GM23338 (cell line): Measurements from ENCODE around the gene PID1. TPM values are rescaled to one million over a fixed set of nuclear protein-coding genes. Genes with fewer than 3 reads are reported as not detected.

ENCODE experiments used
- ATAC-seq: fragments of 200-7000 bp; cut with Tn5 transposase; 3 replicates; pipeline ENCODE4 v1.9.1; 2020
- DNase-seq: peaks from one replicate; pipeline ENCODE4 v3.0.0-alpha.2; 2015; ENCODE audit warnings: low spot score
- H2AFZ ChIP-seq: fragments of 200-600 bp; sonication (generic); 2 replicates; pipeline ENCODE4 v1.8.0; 2016; ENCODE audit warnings: antibody characterized with exemption, mild to moderate bottlenecking, moderate library complexity
- H3F3A ChIP-seq: fragments of 200-600 bp; sonication (generic); replicated peaks from 2 replicates; pipeline ENCODE4 v1.8.0; 2017; ENCODE audit warnings: antibody characterized with exemption, mixed run types, low read depth
- H3K27ac ChIP-seq: fragments of 200-600 bp; sonication (generic); 2 replicates; pipeline ENCODE4 v1.6.1; 2016; ENCODE audit warnings: low read depth
- H3K27me3 ChIP-seq: fragments of 200-600 bp; sonication (generic); 2 replicates; pipeline ENCODE4 v1.8.0; 2016; ENCODE audit warnings: mild to moderate bottlenecking, mixed run types, moderate library complexity; ENCODE audit not compliant: insufficient read depth
- H3K36me3 ChIP-seq: fragments of 200-600 bp; sonication (generic); 2 replicates; pipeline ENCODE4 v1.8.0; 2016; ENCODE audit warnings: mild to moderate bottlenecking; ENCODE audit not compliant: insufficient read depth
- H3K4me1 ChIP-seq: fragments of 200-600 bp; sonication (generic); 2 replicates; pipeline ENCODE4 v1.8.0; 2016; ENCODE audit warnings: mild to moderate bottlenecking, moderate library complexity; ENCODE audit not compliant: insufficient read depth
- H3K4me2 ChIP-seq: fragments of 200-600 bp; sonication (generic); 2 replicates; pipeline ENCODE4 v1.7.1; 2017; ENCODE audit warnings: mixed run types
- H3K4me3 ChIP-seq: fragments of 200-600 bp; sonication (generic); 2 replicates; pipeline ENCODE4 v1.6.1; 2016; ENCODE audit warnings: mixed run types
- H3K79me2 ChIP-seq: fragments of 200-600 bp; sonication (generic); replicated peaks from 2 replicates; pipeline ENCODE4 v1.8.0; 2017; ENCODE audit warnings: mild to moderate bottlenecking; ENCODE audit not compliant: insufficient read depth
- H3K9me2 ChIP-seq: fragments of 200-600 bp; sonication (generic); 2 replicates; pipeline ENCODE4 v1.8.0; 2017; ENCODE audit not compliant: insufficient read depth
- H4K20me1 ChIP-seq: fragments of 200-600 bp; sonication (generic); replicated peaks from 2 replicates; pipeline ENCODE4 v1.8.0; 2017; ENCODE audit warnings: mild to moderate bottlenecking; ENCODE audit not compliant: insufficient read depth
- H3K27ac Mint-ChIP-seq: 2 replicates; pipeline ENCODE4 v1.8.0; 2020; ENCODE audit warnings: inconsistent platforms, mild to moderate bottlenecking, moderate library complexity, mixed read lengths
- H3K27me3 Mint-ChIP-seq: 3 replicates; pipeline ENCODE4 v1.8.0; 2022; ENCODE audit warnings: low read depth, mild to moderate bottlenecking, moderate library complexity, mixed read lengths, inconsistent platforms; ENCODE audit not compliant: insufficient read depth, poor library complexity
- H3K36me3 Mint-ChIP-seq: 3 replicates; pipeline ENCODE4 v1.8.0; 2021; ENCODE audit warnings: low read depth, mild to moderate bottlenecking, inconsistent platforms, moderate library complexity, mixed read lengths
- H3K4me1 Mint-ChIP-seq: 3 replicates; pipeline ENCODE4 v1.8.0; 2020; ENCODE audit warnings: mild to moderate bottlenecking, inconsistent platforms, mixed read lengths
- H3K4me3 Mint-ChIP-seq: 3 replicates; pipeline ENCODE4 v1.8.0; 2021; ENCODE audit warnings: moderate library complexity, mild to moderate bottlenecking, inconsistent platforms, mixed read lengths
- H3K9me3 Mint-ChIP-seq: 3 replicates; pipeline ENCODE4 v1.8.0; 2020; ENCODE audit warnings: moderate library complexity, mild to moderate bottlenecking, inconsistent platforms, mixed read lengths
- CREB1 ChIP-seq: fragments of 250-450 bp; sonication (Bioruptor Pico); IDR thresholded peaks from 2 replicates; pipeline ENCODE4 v1.5.0; 2020; ENCODE audit warnings: low read depth, mild to moderate bottlenecking, moderate library complexity
- EZH2 ChIP-seq: fragments of 200-600 bp; sonication (generic); IDR thresholded peaks from one replicate; pipeline ENCODE4 v1.8.0; 2017; ENCODE audit warnings: antibody characterized with exemption, mild to moderate bottlenecking, low read depth; ENCODE audit not compliant: unreplicated experiment
- EZH2phosphoT487 ChIP-seq: fragments of 200-600 bp; sonication (generic); IDR thresholded peaks from one replicate; pipeline ENCODE4 v1.8.1; 2018; ENCODE audit warnings: antibody characterized with exemption; ENCODE audit not compliant: unreplicated experiment
- JUNB ChIP-seq: IDR thresholded peaks from one replicate; pipeline ENCODE4 v1.6.1; 2016; ENCODE audit warnings: antibody characterized with exemption; ENCODE audit not compliant: unreplicated experiment
- NANOG ChIP-seq: IDR thresholded peaks from 2 replicates; pipeline ENCODE4 v1.6.1; 2016; ENCODE audit warnings: antibody characterized with exemption, borderline replicate concordance
- POLR2AphosphoS5 ChIP-seq: IDR thresholded peaks from 2 replicates; pipeline ENCODE4 v1.6.1; 2016; ENCODE audit warnings: antibody characterized with exemption, low read depth
- STAT1 ChIP-seq: IDR thresholded peaks from one replicate; pipeline ENCODE4 v1.6.1; 2016; ENCODE audit warnings: antibody characterized with exemption; ENCODE audit not compliant: unreplicated experiment
- ZNF114 ChIP-seq: fragments of 250-450 bp; sonication (Bioruptor Pico); IDR thresholded peaks from 2 replicates; pipeline ENCODE4 v1.5.0; 2020; ENCODE audit warnings: mild to moderate bottlenecking, moderate library complexity
- ZNF331 ChIP-seq: fragments of 250-450 bp; sonication (Bioruptor Pico); IDR thresholded peaks from 2 replicates; pipeline ENCODE4 v1.5.0; 2020; ENCODE audit warnings: low read depth, mild to moderate bottlenecking, moderate library complexity
- polyA plus RNA-seq: library from polyadenylated mRNA; unstranded; fragments of >200 nt; fragmentation: Nextera tagmentation; extraction: Ambion mirVana; gene quantifications from 2 replicates; pipeline ENCODE4 v1.2.1, GENCODE V29; 2016
- total RNA-seq: library from RNA; depleted of rRNA; stranded (reverse); fragments of >200 nt; shearing (Covaris generic); gene quantifications from 2 replicates; pipeline ENCODE4 v1.2.3, GENCODE V29; 2014
- TF ChIP-seq, protein P1 (sequence below): IDR thresholded peaks from 2 replicates; pipeline ENCODE4 v1.6.1; 2016; ENCODE audit warnings: antibody characterized with exemption
- TF ChIP-seq, protein P2 (sequence below): IDR thresholded peaks from one replicate; pipeline ENCODE4 v1.6.1; 2018; ENCODE audit warnings: antibody characterized with exemption; ENCODE audit not compliant: unreplicated experiment
- TF ChIP-seq, protein P3 (sequence below), 2 experiments: fragments of 200-600 bp in 1 of 2; sonication (generic) in 1 of 2; conservative IDR thresholded peaks; 2 replicates each; pipeline versions ENCODE4 v1.5.1 to v1.6.1; 2016 to 2017; ENCODE audit warnings: antibody characterized with exemption in 2 of 2, low read depth in 2 of 2, mild to moderate bottlenecking in 2 of 2, moderate library complexity in 1 of 2
- TF ChIP-seq, protein P4 (sequence below): fragments of 250-450 bp; sonication (Bioruptor Pico); IDR thresholded peaks from 2 replicates; pipeline ENCODE4 v1.5.0; 2020; ENCODE audit warnings: mild to moderate bottlenecking, moderate library complexity

The PID1 gene
- total and polyA plus RNA-seq, 2 experiments from 2014 or later: 1.7 to 2.4 TPM

DNA sequence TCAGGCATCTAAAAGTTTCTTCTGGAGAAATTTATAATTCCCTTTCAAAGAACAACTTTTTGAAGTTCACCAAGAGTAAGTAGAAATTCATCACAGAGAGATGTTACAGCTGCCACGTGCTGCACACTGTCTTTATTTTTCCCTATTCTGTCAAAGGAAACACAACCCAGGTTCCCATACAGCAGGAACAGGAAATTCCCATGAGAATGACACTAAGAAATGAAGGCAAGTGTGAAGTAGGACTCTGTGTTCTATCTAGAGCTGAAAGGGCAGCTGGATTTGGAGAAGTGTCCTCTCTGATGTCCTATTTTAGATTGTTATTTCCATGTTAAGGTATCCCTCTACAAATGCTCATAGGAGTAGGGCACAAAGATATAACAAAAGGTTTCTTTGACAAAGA, 58.8 kb downstream of the PID1 start:
- peaks cover 1% of the 10 kb centered on the region for H3K27me3 Mint-ChIP-seq
- no peaks in the 10 kb centered on the region; the same call in 2 of the 3 replicates for H3K9me3 Mint-ChIP-seq
- no peak overlapping the region for H3K4me2 ChIP-seq
- H3K4me1 ChIP-seq: peaks cover 11% of the 10 kb centered on the region; the same call in 1 of the 2 replicates
- no peak for DNase-seq
- H3K4me1 Mint-ChIP-seq: peaks cover 10% of the 10 kb centered on the region
- H4K20me1 ChIP-seq: no peaks in the 10 kb centered on the region
- no peak for TF ChIP-seq STAT1
- no peak for TF ChIP-seq EZH2
- TF ChIP-seq, protein P1, sequence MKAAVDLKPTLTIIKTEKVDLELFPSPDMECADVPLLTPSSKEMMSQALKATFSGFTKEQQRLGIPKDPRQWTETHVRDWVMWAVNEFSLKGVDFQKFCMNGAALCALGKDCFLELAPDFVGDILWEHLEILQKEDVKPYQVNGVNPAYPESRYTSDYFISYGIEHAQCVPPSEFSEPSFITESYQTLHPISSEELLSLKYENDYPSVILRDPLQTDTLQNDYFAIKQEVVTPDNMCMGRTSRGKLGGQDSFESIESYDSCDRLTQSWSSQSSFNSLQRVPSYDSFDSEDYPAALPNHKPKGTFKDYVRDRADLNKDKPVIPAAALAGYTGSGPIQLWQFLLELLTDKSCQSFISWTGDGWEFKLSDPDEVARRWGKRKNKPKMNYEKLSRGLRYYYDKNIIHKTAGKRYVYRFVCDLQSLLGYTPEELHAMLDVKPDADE: no peak
- TF ChIP-seq ZNF114 (CRISPR knock-in tag): no peak
- TF ChIP-seq, protein P2, sequence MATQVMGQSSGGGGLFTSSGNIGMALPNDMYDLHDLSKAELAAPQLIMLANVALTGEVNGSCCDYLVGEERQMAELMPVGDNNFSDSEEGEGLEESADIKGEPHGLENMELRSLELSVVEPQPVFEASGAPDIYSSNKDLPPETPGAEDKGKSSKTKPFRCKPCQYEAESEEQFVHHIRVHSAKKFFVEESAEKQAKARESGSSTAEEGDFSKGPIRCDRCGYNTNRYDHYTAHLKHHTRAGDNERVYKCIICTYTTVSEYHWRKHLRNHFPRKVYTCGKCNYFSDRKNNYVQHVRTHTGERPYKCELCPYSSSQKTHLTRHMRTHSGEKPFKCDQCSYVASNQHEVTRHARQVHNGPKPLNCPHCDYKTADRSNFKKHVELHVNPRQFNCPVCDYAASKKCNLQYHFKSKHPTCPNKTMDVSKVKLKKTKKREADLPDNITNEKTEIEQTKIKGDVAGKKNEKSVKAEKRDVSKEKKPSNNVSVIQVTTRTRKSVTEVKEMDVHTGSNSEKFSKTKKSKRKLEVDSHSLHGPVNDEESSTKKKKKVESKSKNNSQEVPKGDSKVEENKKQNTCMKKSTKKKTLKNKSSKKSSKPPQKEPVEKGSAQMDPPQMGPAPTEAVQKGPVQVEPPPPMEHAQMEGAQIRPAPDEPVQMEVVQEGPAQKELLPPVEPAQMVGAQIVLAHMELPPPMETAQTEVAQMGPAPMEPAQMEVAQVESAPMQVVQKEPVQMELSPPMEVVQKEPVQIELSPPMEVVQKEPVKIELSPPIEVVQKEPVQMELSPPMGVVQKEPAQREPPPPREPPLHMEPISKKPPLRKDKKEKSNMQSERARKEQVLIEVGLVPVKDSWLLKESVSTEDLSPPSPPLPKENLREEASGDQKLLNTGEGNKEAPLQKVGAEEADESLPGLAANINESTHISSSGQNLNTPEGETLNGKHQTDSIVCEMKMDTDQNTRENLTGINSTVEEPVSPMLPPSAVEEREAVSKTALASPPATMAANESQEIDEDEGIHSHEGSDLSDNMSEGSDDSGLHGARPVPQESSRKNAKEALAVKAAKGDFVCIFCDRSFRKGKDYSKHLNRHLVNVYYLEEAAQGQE: no peak
- TF ChIP-seq, protein P3, sequence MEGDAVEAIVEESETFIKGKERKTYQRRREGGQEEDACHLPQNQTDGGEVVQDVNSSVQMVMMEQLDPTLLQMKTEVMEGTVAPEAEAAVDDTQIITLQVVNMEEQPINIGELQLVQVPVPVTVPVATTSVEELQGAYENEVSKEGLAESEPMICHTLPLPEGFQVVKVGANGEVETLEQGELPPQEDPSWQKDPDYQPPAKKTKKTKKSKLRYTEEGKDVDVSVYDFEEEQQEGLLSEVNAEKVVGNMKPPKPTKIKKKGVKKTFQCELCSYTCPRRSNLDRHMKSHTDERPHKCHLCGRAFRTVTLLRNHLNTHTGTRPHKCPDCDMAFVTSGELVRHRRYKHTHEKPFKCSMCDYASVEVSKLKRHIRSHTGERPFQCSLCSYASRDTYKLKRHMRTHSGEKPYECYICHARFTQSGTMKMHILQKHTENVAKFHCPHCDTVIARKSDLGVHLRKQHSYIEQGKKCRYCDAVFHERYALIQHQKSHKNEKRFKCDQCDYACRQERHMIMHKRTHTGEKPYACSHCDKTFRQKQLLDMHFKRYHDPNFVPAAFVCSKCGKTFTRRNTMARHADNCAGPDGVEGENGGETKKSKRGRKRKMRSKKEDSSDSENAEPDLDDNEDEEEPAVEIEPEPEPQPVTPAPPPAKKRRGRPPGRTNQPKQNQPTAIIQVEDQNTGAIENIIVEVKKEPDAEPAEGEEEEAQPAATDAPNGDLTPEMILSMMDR (conservative IDR thresholded peaks at IDR 0.05; ENCODE audit: low read depth in 2 of 2): no peak
- no peak for TF ChIP-seq JUNB
- TF ChIP-seq, protein P4, sequence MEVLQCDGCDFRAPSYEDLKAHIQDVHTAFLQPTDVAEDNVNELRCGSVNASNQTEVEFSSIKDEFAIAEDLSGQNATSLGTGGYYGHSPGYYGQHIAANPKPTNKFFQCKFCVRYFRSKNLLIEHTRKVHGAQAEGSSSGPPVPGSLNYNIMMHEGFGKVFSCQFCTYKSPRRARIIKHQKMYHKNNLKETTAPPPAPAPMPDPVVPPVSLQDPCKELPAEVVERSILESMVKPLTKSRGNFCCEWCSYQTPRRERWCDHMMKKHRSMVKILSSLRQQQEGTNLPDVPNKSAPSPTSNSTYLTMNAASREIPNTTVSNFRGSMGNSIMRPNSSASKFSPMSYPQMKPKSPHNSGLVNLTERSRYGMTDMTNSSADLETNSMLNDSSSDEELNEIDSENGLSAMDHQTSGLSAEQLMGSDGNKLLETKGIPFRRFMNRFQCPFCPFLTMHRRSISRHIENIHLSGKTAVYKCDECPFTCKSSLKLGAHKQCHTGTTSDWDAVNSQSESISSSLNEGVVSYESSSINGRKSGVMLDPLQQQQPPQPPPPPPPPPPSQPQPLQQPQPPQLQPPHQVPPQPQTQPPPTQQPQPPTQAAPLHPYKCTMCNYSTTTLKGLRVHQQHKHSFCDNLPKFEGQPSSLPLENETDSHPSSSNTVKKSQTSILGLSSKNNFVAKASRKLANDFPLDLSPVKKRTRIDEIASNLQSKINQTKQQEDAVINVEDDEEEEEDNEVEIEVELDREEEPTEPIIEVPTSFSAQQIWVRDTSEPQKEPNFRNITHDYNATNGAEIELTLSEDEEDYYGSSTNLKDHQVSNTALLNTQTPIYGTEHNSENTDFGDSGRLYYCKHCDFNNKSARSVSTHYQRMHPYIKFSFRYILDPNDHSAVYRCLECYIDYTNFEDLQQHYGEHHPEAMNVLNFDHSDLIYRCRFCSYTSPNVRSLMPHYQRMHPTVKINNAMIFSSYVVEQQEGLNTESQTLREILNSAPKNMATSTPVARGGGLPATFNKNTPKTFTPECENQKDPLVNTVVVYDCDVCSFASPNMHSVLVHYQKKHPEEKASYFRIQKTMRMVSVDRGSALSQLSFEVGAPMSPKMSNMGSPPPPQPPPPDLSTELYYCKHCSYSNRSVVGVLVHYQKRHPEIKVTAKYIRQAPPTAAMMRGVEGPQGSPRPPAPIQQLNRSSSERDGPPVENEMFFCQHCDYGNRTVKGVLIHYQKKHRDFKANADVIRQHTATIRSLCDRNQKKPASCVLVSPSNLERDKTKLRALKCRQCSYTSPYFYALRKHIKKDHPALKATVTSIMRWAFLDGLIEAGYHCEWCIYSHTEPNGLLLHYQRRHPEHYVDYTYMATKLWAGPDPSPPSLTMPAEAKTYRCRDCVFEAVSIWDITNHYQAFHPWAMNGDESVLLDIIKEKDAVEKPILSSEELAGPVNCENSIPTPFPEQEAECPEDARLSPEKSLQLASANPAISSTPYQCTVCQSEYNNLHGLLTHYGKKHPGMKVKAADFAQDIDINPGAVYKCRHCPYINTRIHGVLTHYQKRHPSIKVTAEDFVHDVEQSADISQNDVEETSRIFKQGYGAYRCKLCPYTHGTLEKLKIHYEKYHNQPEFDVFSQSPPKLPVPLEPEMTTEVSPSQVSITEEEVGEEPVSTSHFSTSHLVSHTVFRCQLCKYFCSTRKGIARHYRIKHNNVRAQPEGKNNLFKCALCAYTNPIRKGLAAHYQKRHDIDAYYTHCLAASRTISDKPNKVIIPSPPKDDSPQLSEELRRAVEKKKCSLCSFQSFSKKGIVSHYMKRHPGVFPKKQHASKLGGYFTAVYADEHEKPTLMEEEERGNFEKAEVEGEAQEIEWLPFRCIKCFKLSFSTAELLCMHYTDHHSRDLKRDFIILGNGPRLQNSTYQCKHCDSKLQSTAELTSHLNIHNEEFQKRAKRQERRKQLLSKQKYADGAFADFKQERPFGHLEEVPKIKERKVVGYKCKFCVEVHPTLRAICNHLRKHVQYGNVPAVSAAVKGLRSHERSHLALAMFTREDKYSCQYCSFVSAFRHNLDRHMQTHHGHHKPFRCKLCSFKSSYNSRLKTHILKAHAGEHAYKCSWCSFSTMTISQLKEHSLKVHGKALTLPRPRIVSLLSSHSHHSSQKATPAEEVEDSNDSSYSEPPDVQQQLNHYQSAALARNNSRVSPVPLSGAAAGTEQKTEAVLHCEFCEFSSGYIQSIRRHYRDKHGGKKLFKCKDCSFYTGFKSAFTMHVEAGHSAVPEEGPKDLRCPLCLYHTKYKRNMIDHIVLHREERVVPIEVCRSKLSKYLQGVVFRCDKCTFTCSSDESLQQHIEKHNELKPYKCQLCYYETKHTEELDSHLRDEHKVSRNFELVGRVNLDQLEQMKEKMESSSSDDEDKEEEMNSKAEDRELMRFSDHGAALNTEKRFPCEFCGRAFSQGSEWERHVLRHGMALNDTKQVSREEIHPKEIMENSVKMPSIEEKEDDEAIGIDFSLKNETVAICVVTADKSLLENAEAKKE (CRISPR knock-in tag): no peak
- TF ChIP-seq ZNF331: no peak
- no peak for TF ChIP-seq NANOG
- TF ChIP-seq EZH2phosphoT487: no peak
- TF ChIP-seq CREB1 (CRISPR knock-in tag): no peak
- no peak for TF ChIP-seq POLR2AphosphoS5
- no peak overlapping the region for H3K4me3 ChIP-seq
- H3K36me3 Mint-ChIP-seq: 0 out of 3 replicates have a peak, but pooled peaks cover 3% of the 10 kb centered on the region
- H3K4me3 Mint-ChIP-seq: no peak overlapping the region
- H3K79me2 ChIP-seq: no peaks in the 10 kb centered on the region
- ATAC-seq: no peak
- H3K27ac ChIP-seq: no peak overlapping the region
- 0 out of 2 replicates have a peak, but pooled peaks cover 4% of the 10 kb centered on the region for H3K9me2 ChIP-seq
- H2AFZ ChIP-seq: no peak overlapping the region
- H3F3A ChIP-seq: no peaks in the 10 kb centered on the region
- no peaks in the 10 kb centered on the region for H3K27me3 ChIP-seq
- H3K27ac Mint-ChIP-seq: no peak overlapping the region
- H3K36me3 ChIP-seq: no peaks in the 10 kb centered on the region
